GM19395 (cell line): ENCODE measurements around the gene CEACAM18.
"Not testable (repeated sequence)": the region's sequence is repeated elsewhere in the genome, so short reads cannot be mapped to it uniquely, and the experiment has no call there.

Source experiments
- ATAC-seq: cut with Tn5 transposase; IDR thresholded peaks from one replicate; pipeline ENCODE4 v1.9.1; 2021; ENCODE audit warnings: mild to moderate bottlenecking, moderate library complexity; ENCODE audit not compliant: unreplicated experiment

The CEACAM18 gene

DNA sequence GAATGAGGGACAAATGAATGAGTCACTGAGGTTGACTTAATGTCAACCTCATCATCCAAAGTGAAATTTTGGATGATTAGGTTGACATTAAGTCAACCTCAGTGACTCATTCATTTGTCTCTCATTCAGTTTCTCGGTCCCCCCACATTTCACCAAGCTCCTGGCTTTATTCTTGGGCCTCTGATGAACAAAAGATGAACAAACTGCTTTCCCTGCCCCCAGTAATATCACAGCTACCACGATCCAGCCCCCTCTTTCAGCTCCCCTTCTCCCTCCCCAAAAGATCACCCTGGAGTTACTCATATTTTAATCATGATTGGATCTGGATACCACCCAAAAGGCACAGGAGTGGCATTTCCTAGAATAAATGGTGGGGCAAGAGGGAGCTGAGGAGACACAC, 10.8 kb downstream of the CEACAM18 start:
- ATAC-seq, result no peak

DNA sequence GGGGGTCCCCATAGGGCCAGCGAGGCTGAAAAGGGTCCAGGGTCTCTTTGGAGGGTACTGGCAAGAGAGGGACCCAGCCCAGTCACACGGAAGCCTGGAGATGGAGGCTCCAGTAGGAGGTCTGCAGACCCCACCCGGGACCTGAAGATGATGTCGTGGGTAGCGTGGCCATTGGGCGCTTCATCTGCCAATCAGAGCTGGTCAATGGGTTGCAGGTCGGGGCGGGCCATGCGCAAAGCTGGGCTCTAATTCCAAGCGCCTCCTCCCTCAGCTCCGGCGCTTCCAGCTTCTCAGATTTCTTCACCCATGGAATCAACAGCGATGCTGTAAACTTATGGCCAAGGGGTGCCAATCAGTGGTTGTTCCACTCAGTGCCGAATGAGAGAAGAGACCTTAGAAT, 12.3 kb downstream of the CEACAM18 start:
- ATAC-seq, result no peak

DNA sequence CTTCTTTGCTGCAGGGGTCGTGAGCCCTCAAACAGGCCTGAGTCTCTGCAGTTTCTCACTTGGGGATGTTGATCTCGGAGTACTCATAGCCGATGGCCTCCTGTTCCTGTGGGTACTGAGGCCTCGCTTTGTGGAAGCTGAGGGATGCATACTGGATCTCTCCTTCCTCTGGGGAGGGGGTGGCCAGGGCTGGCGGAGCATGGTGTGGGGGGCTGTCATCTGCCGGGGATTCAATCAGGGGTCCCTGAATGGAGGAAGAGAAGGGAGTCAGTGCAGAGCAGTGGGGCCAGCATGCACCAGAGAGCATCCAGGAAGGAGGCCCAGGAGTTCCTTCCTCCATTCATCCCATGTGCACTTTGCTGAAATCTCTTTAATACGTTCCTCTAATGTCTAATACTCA, 13.2 kb downstream of the CEACAM18 start:
- ATAC-seq, result no peak

DNA sequence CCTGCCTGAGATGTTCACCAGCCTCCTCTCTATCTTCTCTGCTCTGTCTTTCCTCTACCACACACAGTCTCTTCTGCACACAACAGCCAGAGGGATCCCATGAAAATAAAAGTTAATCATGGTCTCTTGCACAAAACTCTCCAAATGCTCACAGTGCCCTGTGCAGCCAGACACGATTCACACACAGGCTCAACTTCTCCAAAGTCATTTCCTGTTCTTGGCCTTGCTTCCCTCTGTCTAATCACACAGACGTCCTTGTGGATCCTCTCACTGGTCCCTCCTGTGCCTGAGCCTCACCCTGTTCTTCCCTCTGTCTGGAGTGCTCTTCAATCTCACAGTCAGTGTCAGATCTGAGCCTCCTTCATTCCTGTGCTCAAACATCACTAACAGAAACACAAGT, 15.4 kb downstream of the CEACAM18 start:
- no peak for ATAC-seq

DNA sequence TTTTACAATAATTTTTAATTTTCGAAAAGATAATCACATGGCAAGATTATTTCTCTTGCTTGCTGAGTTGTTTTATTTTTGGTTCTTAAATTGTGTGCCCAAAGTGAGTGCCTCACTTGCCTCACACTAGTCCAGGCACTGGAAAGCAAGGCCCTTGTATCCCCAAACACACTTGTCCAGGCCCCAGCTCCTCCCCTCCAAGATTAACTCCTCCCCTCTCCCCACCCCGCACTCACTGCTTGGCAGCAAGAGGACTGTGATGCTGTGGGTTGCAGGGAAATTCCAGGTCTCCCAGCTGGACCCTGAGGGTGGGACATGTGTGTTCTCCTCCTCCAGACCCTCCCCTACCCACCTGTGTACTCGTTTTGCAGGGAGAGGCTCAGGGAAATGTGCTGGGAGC, 19.3 kb downstream of the CEACAM18 start:
- ATAC-seq, result no peak

GRCh38 chr19:51500931-51501330, 22.6 kb downstream of the CEACAM18 start:
- ATAC-seq, result not testable (repeated sequence)

DNA sequence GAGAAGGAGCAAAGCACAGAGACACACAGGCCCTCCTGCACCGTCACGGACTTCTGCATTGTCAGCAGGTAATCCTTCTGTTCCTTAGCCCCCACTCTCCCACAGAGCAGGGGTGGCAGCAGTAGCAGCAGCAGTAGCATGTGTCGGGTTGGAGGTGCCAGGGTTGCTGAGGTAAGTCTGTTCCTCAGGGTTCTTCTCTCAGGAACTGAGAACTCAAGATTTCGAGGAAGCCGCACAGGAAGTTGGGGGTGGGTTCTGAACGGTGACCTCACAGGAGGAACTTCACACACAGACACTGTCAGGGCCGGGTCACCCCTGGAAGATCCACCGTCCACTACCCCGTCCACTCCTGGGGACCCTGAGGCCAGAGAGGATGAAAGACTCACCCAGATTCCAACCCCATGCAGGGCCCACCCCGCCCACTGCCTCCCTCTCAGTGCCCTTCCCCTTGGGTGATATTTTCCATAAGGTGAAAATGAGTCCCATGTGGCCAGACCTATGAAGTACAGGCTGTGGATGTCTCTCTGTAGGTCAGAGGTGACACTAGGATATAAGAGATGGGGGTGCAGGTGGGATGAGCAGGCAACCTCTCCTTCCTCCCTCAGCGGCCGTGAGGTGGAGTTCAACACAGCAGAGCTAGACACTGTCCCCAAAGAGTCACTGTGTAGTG, 23.4 kb downstream of the CEACAM18 start, which contains the start of gene SIGLEC12:
Gene SIGLEC12 (minus strand): TSS at position 207 of the 670 bp plus-strand sequence. CDS start 67 bp downstream, at position 140.
- ATAC-seq, result no peak

DNA sequence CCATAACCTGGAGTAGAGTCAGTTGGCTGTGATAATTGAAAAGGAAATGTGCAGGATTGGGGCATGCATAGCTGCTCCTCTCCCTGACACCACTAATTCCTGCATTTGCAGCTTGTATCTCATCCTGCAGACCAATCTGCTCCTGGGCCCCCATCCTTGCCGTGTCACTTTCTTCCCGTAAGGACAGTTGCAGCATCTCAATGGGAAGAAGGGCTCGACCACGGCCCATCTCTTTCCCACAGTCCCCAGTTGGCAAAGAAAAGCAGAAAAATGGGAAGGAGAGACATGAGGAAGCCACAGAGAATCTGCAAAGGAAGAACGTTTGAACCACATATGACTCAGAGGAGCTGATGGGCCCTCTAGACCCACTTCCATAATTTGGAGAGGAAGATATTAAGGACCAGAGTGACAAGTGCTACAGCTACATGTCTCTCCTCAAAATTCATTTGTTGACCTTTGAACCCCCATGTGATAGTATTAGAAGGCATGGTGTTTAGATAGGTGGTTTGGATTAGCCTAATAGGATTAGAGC, 25.0 kb downstream of the CEACAM18 start:
- ATAC-seq, result no peak

DNA sequence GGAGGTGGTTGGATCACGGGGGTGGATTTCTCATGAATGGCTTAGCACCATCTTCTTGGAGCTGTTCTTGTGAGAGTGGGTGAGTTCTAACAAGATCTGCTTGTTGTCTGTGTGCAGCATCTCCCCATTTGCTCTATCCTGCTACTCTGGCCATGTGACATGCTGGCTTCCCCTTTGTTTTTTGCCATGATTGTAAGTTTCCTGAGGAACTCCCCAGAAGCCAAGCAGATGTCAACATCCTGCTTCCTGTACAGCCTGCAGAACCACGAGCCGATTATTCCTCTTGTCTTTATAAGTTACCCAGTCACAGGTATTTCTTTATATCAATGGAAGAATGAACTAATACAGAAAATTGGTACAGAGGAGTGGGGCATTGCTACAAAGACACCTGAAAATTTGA, 25.6 kb downstream of the CEACAM18 start:
- no peak for ATAC-seq

DNA sequence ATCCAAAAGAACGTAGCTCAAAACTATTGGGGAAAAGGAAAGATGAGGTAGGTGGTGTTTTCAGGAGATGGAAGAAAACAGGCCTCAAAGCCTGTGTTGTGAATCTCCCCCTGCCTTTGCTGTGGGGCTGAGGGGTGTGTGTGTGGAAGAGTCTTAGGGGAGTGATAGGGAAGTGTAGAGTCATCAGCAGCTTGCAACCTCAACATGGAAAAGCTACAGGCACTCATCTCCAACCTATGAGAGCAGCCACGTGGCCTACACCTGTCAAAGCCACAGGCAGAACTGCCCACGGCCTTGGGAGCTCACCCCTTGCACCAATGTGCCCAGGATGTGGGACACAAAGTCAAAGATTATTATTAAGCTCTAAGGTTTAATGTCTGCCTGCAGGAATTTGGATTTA, 27.6 kb downstream of the CEACAM18 start:
- ATAC-seq, result no peak

DNA sequence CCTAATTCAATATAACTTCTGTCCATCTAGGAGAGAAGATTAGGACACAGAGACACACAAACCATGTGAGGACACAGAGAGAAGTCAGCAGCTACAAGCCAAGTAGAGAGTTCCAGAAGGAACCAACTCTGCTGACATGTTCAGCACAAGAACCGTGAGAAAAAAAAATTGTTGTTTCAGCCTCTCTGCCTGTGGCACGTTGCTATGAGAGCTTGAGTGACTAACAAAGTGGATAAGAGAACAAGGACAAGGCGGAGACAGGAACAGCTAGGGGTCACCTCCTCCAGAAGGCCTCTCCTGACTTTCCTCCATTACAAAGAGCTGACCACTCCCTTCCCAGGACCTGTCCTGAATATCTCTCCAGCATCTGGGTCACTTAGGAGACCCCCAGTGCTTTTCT, 28.9 kb downstream of the CEACAM18 start:
- ATAC-seq, result no peak

GRCh38 chr19:51507640-51508058, 29.3 kb downstream of the CEACAM18 start:
- ATAC-seq, result no peak

- no peak for ATAC-seq
Measured at GRCh38 chr19:51508059-51508733, 29.9 kb downstream of the CEACAM18 start.

- no peak for ATAC-seq
Measured at GRCh38 chr19:51509823-51510660, 31.7 kb downstream of the CEACAM18 start.

GRCh38 chr19:51511353-51511752, 33.0 kb downstream of the CEACAM18 start:
- no peak for ATAC-seq

- ATAC-seq, result no peak
Measured at GRCh38 chr19:51513968-51514367, 35.6 kb downstream of the CEACAM18 start.

GRCh38 chr19:51514866-51515481, 36.6 kb downstream of the CEACAM18 start:
- no peak for ATAC-seq

GRCh38 chr19:51520728-51521127, 42.4 kb downstream of the CEACAM18 start:
- no peak for ATAC-seq

DNA sequence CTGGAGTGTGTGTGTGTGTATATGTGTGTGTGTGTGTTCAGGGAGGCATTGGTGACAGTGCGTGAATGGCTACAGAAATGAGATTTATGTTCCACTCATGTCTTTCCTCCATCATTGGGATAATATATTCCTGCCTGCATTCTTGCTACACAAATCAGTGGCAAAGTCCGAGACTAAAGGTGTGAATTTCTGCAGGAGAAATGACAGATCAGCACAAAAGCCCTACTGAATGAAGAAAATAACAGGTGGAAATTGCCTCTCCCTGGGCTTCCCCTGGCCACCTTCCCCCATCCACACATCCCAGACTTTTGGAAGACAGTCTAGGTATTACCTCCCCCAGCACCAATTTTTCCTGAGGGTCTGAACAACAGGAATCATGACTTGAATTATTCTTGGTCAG, 43.0 kb downstream of the CEACAM18 start:
- ATAC-seq, result no peak

DNA sequence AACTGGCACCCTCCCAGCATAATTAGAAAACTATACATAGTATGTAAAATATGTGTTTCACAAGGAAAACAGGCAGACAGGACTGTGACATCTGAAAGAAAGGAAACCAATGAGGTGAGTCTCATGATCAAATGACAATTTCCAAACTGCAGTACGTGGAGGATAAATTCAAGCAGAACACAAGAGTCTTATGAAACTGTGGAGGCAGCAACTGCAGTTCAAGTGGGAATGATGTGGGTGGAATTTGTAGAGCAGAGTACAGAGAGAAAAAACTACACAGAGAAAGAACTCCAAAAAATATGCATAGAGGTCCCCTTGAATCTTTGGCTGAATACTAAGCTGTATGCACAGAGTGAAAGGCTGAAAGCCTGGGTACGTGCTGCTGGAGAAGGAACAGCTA, 43.4 kb downstream of the CEACAM18 start:
- ATAC-seq, result no peak

DNA sequence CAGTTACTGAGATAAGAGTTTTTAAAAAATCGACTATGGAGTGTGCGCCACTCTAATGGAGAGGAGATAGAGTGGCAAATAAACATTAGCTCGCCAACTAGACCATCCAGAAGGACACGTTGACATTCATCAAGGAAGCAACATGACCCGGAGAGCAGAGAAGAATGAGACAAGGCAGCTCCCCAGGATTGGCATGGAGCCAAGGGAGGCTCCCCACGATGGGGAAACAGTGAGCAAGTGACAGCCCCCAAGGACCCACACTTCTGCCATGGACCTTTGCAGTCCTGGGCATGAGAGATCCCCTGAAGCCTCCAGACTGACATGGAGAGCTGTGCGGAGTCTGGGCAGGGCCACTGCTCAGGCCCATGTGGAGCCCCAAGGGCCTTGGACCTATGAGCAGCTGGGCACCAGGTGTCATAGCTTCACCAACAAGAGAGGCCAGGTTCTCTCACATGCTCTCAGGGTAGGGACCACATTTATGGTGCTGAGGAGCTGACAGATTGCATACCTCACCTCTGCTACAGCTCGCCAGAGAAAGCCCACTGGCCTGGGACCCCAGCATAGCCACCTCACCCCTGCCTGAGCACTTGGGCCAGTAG, 46.4 kb downstream of the CEACAM18 start:
- ATAC-seq, result no peak
